GM21528 (cell line): ENCODE measurements around the gene KRTAP10-8.
"Not testable (repeated sequence)": the region's sequence is repeated elsewhere in the genome, so short reads cannot be mapped to it uniquely, and the experiment has no call there.

Source experiments
- ATAC-seq: cut with Tn5 transposase; IDR thresholded peaks from one replicate; pipeline ENCODE4 v1.9.1; 2021; ENCODE audit warnings: mild to moderate bottlenecking, moderate library complexity; ENCODE audit not compliant: unreplicated experiment, low FRiP score

Gene KRTAP10-8

GRCh38 chr21:44615466-44615865 lies 3.6 kb downstream of the KRTAP10-8 start:
- ATAC-seq = no peak

- no peak for ATAC-seq
Observed at GRCh38 chr21:44615911-44616590, 4.2 kb downstream of the KRTAP10-8 start.

- no peak for ATAC-seq
Observed at GRCh38 chr21:44616591-44616926, 4.7 kb downstream of the KRTAP10-8 start.

- no peak for ATAC-seq
Observed at GRCh38 chr21:44617071-44617501, 5.2 kb downstream of the KRTAP10-8 start.

GRCh38 chr21:44618504-44618903 lies 6.6 kb downstream of the KRTAP10-8 start:
- ATAC-seq = no peak

- ATAC-seq = no peak
Observed at GRCh38 chr21:44618909-44619308, 7.0 kb downstream of the KRTAP10-8 start.

- no peak for ATAC-seq
Observed at GRCh38 chr21:44619886-44620285, 8.0 kb downstream of the KRTAP10-8 start.

- ATAC-seq = no peak
Observed at GRCh38 chr21:44623575-44623974, 11.7 kb downstream of the KRTAP10-8 start.

- ATAC-seq = no peak
Observed at GRCh38 chr21:44625756-44626155, 13.9 kb downstream of the KRTAP10-8 start.

GRCh38 chr21:44626262-44626661 lies 14.4 kb downstream of the KRTAP10-8 start:
- no peak for ATAC-seq

GRCh38 chr21:44626673-44627143 lies 14.8 kb downstream of the KRTAP10-8 start, which contains the start of gene KRTAP10-9:
Gene KRTAP10-9 (plus strand): TSS chr21:44627093. CDS start chr21:44627172, 79 bp downstream.
- no peak for ATAC-seq

GRCh38 chr21:44627181-44627822 lies 15.4 kb downstream of the KRTAP10-8 start:
- ATAC-seq = not testable (repeated sequence)

GRCh38 chr21:44627831-44628233 lies 16.0 kb downstream of the KRTAP10-8 start:
- ATAC-seq = not testable (repeated sequence)

GRCh38 chr21:44628707-44629391 lies 17.0 kb downstream of the KRTAP10-8 start:
- ATAC-seq = no peak

- ATAC-seq = no peak
Observed at GRCh38 chr21:44630440-44630839, 18.6 kb downstream of the KRTAP10-8 start.

- no peak for ATAC-seq
Observed at GRCh38 chr21:44632067-44632466, 20.2 kb downstream of the KRTAP10-8 start.

- ATAC-seq = no peak
Observed at GRCh38 chr21:44636209-44637017, 24.5 kb downstream of the KRTAP10-8 start.

- no peak for ATAC-seq
Observed at GRCh38 chr21:44637018-44637850, 25.4 kb downstream of the KRTAP10-8 start, which contains the start of gene KRTAP10-10. Gene KRTAP10-10 (plus strand): TSS chr21:44637356. CDS start chr21:44637418, 62 bp downstream.

- ATAC-seq = not testable (repeated sequence)
Observed at GRCh38 chr21:44637851-44638348, 26.0 kb downstream of the KRTAP10-8 start.
